ENCODE measurements around the gene MEAK7. TPM values are rescaled to one million over a fixed set of nuclear protein-coding genes. Genes with fewer than 3 reads are reported as not detected.
A peak's percentile ranks its signal among the peaks of the same experiment; 100 is the strongest.

The MEAK7 gene, protein sequence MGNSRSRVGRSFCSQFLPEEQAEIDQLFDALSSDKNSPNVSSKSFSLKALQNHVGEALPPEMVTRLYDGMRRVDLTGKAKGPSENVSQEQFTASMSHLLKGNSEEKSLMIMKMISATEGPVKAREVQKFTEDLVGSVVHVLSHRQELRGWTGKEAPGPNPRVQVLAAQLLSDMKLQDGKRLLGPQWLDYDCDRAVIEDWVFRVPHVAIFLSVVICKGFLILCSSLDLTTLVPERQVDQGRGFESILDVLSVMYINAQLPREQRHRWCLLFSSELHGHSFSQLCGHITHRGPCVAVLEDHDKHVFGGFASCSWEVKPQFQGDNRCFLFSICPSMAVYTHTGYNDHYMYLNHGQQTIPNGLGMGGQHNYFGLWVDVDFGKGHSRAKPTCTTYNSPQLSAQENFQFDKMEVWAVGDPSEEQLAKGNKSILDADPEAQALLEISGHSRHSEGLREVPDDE
- 10 to 100 TPM in 3 of 9 donors, 1 to 10 TPM in 6; 3.6 to 14.1 (median 7.6) TPM for total RNA-seq
- 1 to 10 TPM; 3.8 to 4.2 (median 4.2) TPM for polyA plus RNA-seq
- long read RNA-seq, donor 1, full-length matches to known transcripts: 2 of 2 reads
- long read RNA-seq, donor 1, partial matches to known transcripts: 0 of 2 reads
- long read RNA-seq, donor 1, other reads (novel, unspliced or antisense): 0 of 2 reads
- long read RNA-seq, donor 2, full-length matches to known transcripts: 1 of 1 reads
- long read RNA-seq, donor 2, partial matches to known transcripts: 0 of 1 reads
- long read RNA-seq, donor 2, other reads (novel, unspliced or antisense): 0 of 1 reads
- long read RNA-seq, donor 3, partial matches to known transcripts: 0 of 1 reads
- long read RNA-seq, donor 3, other reads (novel, unspliced or antisense): 0 of 1 reads
- long read RNA-seq, donor 4, full-length matches to known transcripts: 1 of 5 reads
- long read RNA-seq, donor 4, partial matches to known transcripts: 1 of 5 reads
- long read RNA-seq, donor 4, other reads (novel, unspliced or antisense): 3 of 5 reads
- long read RNA-seq, donor 5, full-length matches to known transcripts: 4 of 13 reads
- long read RNA-seq, donor 5, partial matches to known transcripts: 2 of 13 reads
- long read RNA-seq, donor 5, other reads (novel, unspliced or antisense): 7 of 13 reads
- long read RNA-seq, donor 6, full-length matches to known transcripts: 1 of 8 reads
- long read RNA-seq, donor 6, partial matches to known transcripts: 2 of 8 reads
- long read RNA-seq, donor 6, other reads (novel, unspliced or antisense): 5 of 8 reads
- long read RNA-seq, donor 7: 0 reads
- long read RNA-seq, donor 8, full-length matches to known transcripts: 1 of 1 reads
- long read RNA-seq, donor 8, partial matches to known transcripts: 0 of 1 reads
- long read RNA-seq, donor 8, other reads (novel, unspliced or antisense): 0 of 1 reads
- long read RNA-seq, donor 9, partial matches to known transcripts: 0 of 1 reads
- long read RNA-seq, donor 9, other reads (novel, unspliced or antisense): 0 of 1 reads
- long read RNA-seq, donor 10: 0 reads

DNA sequence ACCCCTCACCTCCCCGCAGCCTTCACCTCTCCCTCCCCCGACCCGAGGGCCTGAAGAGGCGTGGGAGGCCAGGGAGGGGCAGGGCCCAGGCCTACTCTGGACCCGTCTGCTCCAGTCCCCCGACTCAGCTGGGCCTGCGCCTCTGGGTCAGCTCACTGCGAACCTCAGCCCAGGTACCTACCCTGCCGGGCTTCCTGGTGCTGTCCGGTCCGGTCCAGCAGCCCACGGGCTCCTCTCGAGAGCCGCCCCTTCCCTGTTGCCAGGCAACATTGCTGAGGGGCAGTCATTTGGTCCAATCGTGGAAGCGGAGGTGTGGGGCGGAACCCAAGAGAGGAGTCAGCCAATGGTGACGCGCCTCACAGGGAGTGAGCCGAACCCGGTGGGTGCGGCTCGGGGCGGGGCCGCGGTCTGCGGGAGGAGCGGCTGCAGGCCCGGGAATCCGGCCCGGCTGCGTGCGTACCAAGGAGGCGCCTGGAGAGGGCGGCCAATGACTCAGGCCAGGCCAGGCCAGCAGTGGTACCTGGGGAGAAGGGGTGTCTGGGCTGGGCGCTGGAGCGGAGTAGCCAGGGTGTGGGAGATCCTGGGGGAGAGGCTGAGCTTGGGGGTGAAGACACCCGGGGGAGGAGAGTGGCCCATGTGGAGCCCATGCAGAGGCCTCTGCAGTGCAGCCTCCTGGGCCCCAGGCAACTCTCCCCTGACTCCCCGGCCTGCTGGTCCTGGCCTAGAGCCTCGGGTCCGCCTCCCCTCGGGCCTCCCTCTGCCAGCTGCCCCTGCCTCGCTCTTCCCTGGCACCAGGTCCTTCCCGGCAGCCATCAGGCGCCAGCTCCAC is at the start of gene MEAK7:
TSS of gene MEAK7 (minus strand) at position 240 of the 829 bp plus-strand sequence. CDS start 6,573 bp downstream, outside the sequence.
- no peaks in the 10 kb centered on the region for H3K36me3 ChIP-seq (replicated peaks in 1 of 2)
- DNase-seq: peak; percentile 98 to 99 (median 99)
- 2 to 11% (median 5%) methylated on average over 6 to 45 of the region's 45 CpGs for WGBS, 4 donors
- H3K4me1 ChIP-seq (replicated peaks in 1 of 2): peaks cover 7 to 16% of the 10 kb centered on the region in 2 donors
- H3K27ac ChIP-seq: peak within 1 kb of the TSS in 4 of 5 donors; percentile 44 to 91 (median 68)
- peak within 1 kb of the TSS; percentile 38 to 82 (median 63) for H3K4me3 ChIP-seq
- intact Hi-C loops (cut with DNase I): loop anchor here in 1 of 2 donors (5.0 kb wide), 1 partner anchor 233 kb away; no protein-coding TSS in a partner anchor
- H3K9me3 ChIP-seq (replicated peaks in 1 of 3): no peaks in the 10 kb centered on the region
- H3K27me3 ChIP-seq: no peaks in the 10 kb centered on the region
- TF ChIP-seq, protein P1, sequence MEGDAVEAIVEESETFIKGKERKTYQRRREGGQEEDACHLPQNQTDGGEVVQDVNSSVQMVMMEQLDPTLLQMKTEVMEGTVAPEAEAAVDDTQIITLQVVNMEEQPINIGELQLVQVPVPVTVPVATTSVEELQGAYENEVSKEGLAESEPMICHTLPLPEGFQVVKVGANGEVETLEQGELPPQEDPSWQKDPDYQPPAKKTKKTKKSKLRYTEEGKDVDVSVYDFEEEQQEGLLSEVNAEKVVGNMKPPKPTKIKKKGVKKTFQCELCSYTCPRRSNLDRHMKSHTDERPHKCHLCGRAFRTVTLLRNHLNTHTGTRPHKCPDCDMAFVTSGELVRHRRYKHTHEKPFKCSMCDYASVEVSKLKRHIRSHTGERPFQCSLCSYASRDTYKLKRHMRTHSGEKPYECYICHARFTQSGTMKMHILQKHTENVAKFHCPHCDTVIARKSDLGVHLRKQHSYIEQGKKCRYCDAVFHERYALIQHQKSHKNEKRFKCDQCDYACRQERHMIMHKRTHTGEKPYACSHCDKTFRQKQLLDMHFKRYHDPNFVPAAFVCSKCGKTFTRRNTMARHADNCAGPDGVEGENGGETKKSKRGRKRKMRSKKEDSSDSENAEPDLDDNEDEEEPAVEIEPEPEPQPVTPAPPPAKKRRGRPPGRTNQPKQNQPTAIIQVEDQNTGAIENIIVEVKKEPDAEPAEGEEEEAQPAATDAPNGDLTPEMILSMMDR (IDR thresholded peaks at IDR 0.05): peak in 2 of 6 experiments; percentile 4 to 20
- TF ChIP-seq POLR2A (IDR thresholded peaks at IDR 0.05): peak in 1 of 2 donors; percentile 77

DNA sequence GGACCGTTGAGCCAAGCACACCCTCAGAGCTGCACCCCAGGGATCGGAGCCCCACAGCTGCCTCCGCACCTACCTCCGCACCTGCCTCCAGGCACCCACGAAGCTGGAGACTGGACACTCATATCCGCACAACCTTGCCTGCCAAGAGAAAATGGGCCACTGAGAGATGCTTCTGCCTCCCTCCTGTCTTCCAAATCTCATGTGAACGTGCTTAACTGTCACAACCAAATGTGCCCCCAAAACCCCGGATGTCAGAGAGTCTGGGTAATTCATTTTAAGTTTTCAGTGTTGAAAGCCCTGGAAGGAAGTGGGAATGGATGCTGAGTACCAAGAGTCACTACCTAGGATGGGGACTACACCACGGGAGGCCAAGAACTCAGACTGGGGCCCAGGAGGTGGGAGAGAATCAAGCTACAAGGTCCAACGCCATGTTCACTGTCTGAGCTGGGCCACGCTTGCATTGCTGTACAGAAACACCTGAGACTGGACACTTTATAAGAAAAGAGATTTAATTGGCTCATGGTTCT is 49.5 kb upstream of the MEAK7 start:
- H3K4me3 ChIP-seq: no peak overlapping the region
- H3K36me3 ChIP-seq (replicated peaks in 1 of 2): no peaks in the 10 kb centered on the region

DNA sequence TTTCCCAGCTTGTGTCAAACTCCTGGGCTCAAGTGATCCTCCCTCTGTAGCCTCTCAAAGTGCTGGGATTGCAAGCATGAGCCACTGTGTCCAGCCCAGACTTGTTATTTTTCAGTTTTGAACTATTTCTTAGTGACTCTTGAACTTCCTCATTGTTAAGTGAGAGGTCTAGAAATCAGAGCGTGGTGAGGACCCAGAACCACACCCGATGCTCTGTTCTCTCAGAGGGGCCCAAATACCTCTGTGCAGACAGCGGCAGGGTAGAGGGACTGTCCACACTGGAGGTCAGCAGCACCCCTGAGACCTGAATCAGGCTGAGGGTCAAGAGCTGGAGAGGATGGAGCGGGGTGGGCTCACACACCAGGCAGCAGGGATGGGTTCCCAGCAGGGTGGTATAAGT is 47.7 kb upstream of the MEAK7 start:
- 69 to 82% (median 77%) methylated on average over 3 to 4 of the region's 4 CpGs for WGBS, 4 donors
- Histone ChIP-seq H3K4me3 (no peak overlapping the region), H3K4me1 (replicated peaks in 1 of 2) (no peaks in the 10 kb centered on the region), H3K27ac (no peak overlapping the region), H3K36me3 (replicated peaks in 1 of 2) (no peaks in the 10 kb centered on the region), H3K9me3 (replicated peaks in 1 of 3) (no peaks in the 10 kb centered on the region), H3K27me3 (no peaks in the 10 kb centered on the region)
- intact Hi-C loops (cut with DNase I): no loop called here
- DNase-seq: no peak
- TF ChIP-seq, protein P1 (IDR thresholded peaks at IDR 0.05): no peak
- no peak for TF ChIP-seq POLR2A (IDR thresholded peaks at IDR 0.05)

More for the DNA sequence above, 49.5 kb upstream of the MEAK7 start:
- 78 to 82% (median 81%) methylated on average over 10 to 11 of the region's 11 CpGs for WGBS, 4 donors
- Histone ChIP-seq H3K4me1 (replicated peaks in 1 of 2) (no peaks in the 10 kb centered on the region), H3K27ac (no peak overlapping the region), H3K9me3 (replicated peaks in 1 of 3) (no peaks in the 10 kb centered on the region), H3K27me3 (no peaks in the 10 kb centered on the region)
- DNase-seq: no peak
- intact Hi-C loops (cut with DNase I): no loop called here
- TF ChIP-seq POLR2A (IDR thresholded peaks at IDR 0.05): no peak
- TF ChIP-seq, protein P1 (IDR thresholded peaks at IDR 0.05): no peak

Measured in adrenal gland (tissue), 19 donors.